ENCODE measurements around the gene SPPL3.
A peak's percentile ranks its signal among the peaks of the same experiment; 100 is the strongest.

SPPL3 gene

DNA sequence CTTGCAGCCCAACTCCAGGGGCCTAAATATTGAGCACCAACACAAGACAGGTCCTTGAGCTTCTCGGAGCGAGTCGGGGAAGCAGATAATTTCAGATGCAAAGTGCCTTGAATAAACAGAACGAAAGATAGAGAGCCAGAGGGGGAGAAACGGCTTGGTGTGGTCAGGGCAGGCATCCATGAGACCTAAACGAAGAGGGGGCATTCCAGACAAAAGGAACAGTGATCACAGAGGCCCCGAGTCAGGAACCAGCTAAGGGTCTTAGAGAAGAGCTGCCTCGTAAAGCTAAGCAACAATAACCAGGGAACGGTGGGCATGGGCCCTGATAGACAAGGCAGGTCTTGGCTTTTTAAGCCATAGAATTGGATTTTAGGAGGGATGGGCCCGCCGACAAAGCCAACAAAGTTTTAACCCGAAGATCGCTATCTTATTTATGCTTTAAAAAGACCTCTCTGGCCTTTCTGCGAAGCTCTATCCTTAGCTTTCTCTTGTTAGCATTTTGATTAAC, 179.0 kb downstream of the SPPL3 start:
- no peak for DNase-seq (ENCODE audit: low spot score)

DNA sequence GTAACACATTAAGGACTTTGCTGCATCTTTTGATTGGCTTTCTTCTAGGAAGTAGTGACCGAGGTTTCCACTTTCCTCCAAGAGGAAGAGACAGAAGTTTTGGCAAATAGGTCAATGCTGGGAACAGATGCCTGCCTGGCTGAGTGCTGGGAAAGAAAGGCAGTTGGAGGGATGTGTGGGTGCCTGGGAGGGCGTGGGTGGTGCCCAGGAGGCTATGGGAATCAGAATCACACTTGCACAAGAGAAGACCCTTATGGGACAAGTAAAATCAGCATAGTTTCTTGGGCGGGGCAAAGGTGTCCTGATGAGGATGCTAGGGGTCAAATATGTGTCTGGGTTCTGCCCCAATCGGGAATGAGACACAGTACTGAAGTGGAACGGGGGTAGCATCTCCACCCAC, 179.4 kb downstream of the SPPL3 start:
- no peak for DNase-seq (ENCODE audit: low spot score)

DNA sequence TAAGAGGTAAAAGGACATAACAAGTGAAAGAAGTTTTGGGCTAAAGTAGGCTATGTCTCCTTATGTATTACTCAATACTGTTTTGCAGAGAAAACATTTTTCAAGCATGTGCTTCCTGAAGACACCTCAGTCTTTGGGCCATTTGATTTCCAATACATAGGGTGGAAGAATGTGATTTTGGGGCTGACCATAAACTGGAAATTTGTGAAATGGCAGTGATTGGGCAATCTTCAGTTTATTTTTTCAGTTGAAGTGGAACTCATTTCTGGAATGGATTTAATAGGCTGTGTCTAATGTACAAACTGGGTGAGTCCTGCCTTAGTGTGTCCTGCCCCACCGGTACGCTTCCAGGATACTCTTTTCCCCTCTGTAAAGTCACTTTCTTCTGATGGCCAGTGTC, 181.4 kb downstream of the SPPL3 start:
- DNase-seq (ENCODE audit: low spot score): no peak

DNA sequence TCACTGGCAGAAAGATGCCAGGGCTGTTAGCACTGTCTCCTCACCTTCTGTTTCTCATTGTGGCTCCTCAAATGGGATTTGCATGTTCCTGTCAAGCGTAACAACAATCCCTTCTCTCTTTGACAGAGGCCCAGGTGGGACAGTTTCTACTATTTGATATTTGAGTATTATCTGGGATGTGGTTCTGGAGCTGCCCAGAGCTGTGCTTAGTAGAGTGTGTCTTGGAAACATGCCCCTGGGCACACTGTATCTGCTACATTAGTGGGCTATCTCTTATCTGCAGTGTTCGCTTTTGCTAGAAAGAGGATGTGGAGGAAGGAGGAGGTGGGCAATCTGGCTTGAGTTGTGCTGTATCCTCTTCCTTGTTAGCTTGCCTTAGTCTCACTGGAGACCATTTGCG, 182.3 kb downstream of the SPPL3 start:
- no peak for DNase-seq (ENCODE audit: low spot score)

DNA sequence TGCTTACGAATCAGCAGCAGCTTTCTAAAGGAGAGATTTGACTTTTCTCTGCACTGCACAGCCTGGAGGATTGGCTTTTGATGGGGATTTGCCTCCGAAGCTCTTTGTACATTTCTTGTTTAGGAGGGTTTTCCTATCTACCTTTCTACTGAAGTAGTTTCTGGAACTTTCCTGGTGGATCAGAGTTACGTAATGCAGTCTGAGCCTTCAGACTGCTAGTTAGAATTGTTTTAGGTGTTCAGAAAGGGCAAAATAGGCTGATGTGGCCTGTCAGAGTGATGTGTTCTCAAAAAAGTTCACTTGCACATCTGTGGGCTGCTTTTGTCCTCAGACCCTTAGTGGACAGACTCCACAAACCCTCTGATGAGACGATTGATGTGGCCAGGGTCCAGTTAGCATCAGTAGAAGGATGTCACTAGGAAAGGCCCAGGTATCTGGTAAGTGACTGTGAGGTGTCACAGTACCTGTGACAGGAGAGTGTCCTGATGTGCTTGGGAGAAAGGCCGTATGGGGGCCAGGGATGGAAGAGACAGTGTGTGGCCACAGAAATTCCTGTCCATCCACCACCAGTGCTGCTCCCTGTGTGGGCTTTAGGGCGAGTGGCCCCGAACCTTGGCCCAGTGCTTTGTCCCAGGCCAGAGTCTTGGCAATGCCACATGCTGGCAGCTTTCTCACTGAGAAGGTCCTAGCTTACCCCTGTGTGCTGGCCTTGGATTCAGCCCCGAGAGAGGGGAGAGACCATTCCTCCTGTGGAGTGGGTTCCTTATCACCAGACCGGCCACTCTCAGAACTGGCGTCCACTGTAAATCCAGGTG, 183.0 kb downstream of the SPPL3 start:
- DNase-seq (ENCODE audit: low spot score): no peak

DNA sequence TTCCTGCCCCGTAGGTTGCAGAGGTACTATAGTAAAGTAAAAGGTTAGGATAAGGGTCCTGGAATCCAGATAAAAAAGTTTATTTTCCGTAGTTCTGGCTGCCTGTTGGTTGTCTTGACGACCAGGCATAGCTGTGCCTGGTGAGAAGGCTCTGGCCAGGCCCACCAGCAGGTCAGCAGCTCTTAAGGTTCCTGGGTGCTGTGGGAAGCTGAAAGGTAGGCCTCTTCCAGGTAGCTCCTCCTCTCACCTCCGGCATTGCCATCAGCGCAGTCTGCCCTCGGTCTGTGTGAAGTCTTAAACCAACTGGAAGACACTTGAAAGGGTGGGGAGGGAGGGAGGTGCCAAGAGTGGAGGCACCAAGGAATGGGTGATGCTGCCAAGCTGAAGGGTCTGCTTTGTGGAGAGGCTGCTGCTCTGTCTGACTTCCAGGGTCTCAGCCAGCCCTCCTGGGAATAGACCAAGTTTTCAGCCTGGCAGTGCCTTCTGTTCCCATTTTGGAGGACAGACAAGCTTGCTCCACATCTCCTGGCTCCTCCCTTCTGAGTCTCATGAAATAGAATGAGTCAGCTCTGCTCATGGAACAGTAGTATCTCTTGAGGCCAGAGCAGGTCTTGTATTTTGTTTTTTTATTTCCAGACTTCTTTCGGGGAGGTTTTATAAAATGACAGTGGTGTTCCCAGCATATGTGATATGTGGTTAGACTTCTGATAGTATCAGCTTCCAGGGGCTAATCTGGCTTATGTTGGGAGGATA, 183.7 kb downstream of the SPPL3 start:
- no peak for DNase-seq (ENCODE audit: low spot score)

DNA sequence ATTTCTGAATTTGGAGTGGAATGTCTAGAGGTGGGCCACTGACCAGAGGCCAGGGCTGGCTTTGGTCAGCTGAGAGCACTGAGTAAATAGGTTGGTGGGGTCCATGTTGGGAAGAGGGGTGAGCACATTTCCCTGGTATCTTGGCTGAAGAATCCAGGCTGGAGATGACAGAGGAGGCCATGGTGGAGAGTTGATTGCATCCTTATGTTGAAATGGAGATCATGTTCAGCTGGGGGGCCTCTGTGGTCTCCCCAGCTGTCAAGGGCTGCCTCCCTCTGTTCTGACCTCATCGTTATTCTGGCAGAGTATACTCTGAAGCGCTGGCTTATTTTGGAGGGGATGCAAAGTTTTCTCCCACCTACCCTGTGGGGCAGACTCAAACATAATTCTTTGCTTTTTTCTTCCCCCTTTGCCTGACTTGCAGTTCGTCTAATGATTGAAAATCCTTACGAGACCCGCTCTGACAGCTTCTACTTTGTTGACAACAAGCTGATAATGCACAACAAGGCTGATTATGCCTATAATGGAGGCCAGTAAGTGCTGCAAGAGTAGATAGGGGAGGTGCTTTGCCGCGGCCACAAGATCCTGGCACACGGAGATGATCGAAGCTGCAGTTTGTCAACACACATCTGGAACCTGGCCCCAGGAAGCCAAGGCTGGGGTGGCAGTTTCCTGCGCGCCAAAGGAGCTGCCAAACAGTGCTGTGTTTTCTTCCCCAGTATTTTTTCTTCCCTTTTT, 184.5 kb downstream of the SPPL3 start:
- no peak for DNase-seq (ENCODE audit: low spot score)

DNA sequence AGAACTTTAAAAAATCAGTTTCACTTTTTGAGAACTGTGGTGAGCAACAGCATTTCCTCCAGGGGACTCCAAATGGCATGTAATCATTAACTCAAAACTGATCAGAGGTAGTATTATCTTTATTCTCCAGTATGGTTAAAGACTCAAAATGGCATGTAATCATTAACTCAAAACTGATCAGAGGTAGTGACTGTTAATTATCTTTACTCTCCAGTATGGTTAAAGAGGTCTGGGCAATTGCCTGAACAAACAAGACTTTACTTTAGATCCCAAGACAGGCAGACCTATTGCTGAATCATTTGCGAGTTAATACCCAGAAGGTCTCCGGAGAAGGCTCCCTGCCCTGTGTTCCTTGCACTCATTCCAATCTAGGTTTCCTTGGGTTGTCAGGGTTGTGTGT, 185.1 kb downstream of the SPPL3 start:
- no peak for DNase-seq (ENCODE audit: low spot score)

DNA sequence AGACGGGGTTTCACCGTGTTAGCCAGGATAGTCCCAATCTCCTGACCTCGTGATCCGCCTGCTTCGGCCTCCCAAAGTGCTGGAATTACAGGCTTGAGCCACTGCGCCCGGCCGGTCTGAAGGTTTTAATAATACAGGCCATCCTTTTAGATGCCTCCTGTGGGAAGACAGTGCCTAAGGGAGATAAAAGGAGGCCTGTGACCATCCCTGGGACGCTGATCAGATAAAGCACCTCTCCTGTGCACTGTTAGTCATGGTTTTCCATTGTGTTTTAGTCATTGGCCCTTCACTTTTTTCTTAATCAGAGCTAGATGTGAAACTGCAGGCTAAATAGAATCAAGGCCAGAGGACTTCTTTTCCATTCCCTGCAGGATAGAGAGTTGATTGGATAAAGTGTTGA, 186.1 kb downstream of the SPPL3 start:
- no peak for DNase-seq (ENCODE audit: low spot score)

DNA sequence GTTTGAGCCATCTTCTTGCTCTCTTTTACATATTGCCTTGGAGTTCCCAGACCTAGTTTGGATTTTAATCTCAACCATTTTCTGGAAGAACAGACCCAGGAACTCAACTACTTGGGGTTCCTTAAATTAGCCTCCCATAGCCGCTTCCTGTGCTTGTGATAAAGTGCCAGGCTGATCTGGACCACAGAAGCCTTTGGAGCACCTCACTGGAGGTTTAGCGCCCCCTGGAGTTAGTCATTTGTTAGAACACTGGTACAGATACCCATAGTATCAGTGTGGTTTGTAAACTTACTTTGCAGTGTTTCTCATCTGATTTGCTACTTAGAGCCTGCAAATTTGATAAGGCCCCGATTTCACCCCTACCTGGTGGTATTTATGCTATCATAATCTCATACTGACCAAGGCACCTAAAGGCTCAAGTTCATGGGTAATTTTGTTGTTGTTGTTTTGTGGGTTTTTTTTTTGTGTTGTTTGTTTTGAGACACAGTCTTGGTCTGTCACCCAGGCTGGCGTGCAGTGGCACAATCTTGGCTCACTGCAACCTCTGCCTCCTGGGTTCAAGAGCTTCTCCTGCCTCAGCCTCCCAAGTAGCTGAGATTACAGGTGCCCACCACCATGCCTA, 190.2 kb downstream of the SPPL3 start:
- peak; percentile 89 for DNase-seq (ENCODE audit: low spot score)

DNA sequence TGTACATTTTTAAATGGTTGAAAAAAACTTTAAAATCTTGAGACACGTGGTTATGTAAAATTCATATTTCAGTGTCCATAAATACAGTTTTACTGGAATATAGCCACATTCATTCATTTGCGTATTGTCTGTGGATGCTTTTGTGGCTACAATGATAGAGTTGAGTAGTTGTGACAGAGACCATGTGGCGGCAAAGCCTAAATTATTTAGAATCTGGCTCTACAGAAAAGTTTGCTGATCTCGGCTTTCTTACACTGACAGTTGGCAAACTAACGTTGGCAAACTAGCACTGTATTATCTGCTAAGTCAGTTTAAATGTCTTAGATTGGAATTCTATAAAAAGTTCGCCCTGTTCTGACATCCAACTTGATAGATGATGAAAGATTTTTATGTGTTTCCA, 191.5 kb downstream of the SPPL3 start:
- DNase-seq (ENCODE audit: low spot score): no peak

All from CD4-positive, alpha-beta T cell treated with Interleukin-2 at 100 ng/mL for 4 hours (primary cell).